ENCODE measurements around the gene CD84.

- TF ChIP-seq POLR2A (IDR thresholded peaks at IDR 0.05) = no peak
- no peak for TF ChIP-seq CTCF (IDR thresholded peaks at IDR 0.05)
Measured at GRCh38 chr1:160608514-160608913, 29.2 kb upstream of the CD84 start.

Measured in Peyer's patch (tissue), 4 donors.